ENCODE results near the gene LHX3.

LHX3 gene

DNA sequence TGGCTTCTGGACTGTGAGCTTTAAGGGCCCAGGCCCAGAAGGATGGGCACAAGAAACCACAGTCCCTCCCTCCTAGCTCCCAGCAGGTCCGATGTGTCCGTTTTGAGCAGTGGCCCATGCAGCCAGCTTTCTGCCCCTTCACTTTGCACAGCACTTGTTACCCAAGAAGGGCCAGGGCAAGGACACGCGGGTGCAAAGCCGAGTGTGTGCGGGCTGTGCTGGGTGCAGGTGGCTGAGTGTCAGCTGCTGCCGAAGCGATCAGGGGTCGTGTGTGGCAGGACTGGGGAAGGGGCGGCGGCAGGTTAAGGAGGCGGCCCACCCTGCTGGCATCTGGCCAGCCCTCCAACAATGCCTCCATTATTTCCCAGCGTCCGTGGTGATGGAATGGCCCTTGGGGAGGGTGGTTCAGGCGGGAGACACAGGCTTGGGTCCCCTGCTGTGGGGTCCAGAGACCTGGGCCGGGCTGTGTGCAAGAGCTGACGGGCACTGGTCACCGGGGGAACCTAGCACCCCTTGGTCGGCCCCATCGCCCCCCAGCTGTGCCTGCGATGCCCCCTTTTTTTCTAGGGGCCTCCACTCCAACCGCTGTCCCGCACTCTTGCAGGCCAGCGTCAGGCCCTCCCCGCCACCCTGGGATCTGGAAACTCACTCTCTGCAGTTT is 653 bp downstream of the LHX3 start:
- no peak for DNase-seq

DNA sequence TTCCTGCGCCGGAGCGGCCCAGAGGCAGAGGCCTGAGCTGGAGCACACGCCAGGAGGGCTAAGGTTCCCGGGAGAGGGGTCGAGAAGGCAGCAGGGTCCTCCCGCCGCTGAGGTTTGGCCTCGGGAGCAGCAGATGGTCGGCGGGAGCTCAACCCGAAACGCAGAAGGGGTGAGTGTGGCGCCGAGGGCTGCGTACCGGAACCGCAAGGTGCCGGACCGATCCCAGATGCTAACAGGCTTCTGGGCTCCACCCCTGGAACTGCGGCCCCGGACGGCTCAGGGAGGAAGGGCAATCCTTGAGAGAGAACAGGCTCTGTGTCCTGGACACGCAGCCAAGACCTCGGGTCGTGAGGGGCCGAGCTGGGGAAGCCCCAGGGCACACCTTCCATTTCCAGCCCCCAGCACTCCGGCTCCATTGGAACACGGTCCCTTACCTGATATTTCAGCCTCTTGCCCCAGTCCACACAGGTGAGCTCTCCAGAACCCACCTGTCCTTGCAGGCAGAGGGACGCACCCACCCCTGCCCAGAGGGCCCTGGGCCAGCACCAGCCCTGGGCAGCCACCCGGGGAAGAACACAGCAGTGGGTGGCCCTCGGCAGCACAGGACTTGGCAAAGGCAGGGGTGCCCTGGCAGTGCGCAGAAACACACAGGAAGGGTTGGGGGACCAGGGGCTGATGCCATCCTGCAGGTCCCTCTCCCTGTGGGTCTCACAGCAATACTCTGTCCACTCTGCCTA is 1.4 kb downstream of the LHX3 start:
- DNase-seq: no peak

DNA sequence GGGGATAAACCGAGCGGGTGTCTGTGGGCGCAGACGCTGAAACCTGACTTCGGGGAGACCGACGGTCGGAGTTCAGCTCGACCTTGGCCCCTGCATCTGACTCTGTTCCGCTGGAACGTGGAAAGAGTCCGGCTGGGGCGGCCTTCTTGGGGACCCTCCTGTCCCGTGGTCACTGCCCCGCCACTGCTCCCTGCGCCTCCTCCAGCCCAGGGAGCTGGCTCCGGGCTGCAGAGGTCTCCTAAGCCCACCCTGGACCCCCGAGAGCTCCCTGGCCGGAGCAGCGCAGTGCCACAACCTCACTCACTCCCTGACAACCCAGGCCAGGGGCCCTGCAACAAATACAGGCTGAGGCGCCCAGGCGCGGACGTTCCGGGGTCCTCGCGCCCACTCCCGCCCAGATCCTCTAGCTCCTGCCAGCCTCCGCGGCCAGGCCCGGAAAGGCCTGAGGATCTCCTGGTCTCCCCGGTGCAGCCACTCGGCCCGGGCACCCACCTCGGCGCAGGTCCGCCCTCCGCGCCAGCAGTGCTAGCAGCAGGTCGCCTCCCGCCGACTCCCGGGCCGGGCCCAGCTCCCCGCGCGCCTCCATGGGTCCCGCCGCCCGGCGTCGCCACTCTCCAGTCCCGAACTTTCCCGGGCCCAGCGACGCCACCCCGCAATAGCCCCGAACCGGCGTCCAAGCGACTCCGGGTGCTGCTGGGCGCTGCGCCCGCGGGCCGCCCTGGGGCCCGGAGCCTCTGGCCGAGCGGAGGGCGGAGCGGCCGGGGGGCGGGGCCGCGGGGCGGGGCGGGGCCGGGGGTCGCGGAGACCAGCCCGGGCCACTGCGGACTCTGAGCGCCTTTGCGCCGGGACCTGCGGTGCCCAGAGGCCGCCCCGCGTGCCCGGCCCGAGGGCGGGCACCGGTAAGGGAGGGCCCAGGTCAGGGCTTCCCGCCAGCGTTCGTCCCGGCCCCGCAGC is 2.2 kb downstream of the LHX3 start:
- no peak for DNase-seq

- no peak for DNase-seq
Measured at GRCh38 chr9:136201609-136202453, 3.1 kb downstream of the LHX3 start.

DNA sequence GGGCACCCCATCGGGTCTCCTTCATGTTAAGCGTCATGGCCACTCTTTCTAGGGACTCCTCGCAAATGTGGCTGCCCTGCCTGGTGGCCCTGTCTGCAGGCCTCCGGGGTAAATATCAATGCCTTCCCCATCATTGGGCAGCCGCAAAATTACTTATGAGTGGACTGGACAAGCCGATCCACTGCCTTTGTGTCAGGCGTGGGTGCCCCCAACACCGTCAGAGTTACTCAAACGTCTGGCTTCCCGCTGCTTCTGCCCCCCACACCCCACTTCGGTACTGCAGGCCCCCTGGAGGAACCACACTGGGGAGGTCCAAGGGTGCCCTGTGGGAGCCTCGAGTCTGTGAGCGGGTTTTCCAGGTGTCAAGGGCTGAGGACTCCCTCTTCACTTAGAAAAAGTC is 3.8 kb downstream of the LHX3 start:
- DNase-seq: no peak

DNA sequence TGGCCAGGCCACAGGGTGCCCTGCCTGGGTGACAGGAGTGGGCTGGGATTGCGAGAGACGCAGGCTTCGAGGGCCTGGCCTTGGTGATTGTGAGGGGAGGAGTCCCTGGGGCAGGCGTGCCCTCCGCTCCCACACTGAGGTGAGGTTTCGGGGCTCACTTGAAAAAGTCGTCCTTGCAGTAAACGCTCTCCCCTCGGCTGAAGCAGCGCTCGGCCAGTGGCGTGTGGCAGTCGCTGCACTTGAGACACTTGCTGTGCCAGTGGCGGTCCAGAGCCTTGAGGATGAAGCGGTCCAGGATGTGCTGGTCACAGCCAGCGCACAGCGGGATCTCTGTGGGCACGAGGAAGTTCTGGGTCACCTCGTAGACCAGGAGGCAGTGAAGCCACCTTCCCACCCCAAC is 4.5 kb downstream of the LHX3 start:
- DNase-seq: no peak

- DNase-seq: no peak
Measured at GRCh38 chr9:136199391-136200288, 5.3 kb downstream of the LHX3 start.

DNA sequence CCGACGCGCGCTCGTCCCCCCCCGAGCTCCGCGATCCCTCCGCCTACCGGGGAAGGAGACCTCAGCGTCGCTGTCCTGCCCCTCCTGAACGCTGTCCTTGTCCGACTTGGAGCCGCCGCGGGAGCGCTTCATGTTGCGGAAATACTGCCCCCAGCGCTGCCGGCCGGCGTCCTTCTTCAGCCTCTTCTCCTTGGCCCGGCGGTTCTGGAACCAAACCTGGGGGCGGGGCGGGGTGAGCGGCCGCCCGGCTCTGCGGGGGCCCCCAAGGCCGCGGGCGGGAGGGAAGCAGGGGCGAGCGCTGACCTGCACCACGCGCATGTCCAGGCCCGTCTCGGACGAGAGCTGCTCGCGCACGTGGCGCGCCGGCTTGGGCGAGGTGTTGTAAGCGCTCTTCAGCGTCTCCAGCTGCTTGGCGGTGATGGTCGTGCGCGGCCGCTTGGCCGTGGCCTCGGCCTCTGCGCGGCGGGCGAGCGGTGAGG is 6.3 kb downstream of the LHX3 start:
- no peak for DNase-seq

- no peak for DNase-seq
Measured at GRCh38 chr9:136197930-136198604, 6.9 kb downstream of the LHX3 start.

DNA sequence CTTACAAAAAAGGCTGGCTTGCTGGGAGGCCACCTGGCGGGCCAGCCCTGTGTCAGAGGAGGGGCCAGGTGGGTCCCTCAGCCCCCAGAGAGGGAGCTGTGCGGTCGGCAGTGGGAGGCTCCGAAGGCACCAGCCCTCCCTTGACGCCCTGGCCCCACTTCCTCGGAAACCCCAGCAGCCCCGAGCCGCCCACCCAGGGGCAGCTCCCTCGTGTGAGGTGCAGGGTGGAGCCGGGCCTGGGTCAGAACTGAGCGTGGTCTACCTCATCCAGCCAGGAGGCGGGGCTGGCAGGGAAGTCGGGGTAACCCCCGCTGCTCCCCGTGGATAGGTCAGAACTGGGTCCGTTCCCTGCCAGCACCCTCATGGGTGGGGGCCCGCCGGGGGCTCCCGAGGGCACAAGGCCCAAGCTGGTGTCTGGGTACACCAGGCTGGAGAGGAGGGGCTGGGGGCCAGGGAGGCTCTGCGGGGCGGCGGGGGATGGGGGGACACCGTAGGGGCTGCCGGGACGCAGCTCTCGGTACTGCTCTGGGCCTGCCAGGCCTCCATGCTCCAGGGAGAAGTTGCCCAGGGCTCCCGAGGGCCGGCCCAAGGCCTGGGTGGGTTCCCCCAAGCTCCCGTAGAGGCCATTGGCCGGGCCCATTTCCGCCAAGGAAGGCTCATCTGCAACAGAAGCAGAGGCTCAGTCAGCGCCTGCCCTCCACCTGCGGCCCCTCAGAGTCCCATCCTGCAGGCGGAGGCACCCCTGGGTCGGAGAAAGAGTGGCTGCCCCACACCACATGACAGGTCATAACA is 7.6 kb downstream of the LHX3 start:
- no peak for DNase-seq

GRCh38 chr9:136196404-136197083 is 8.4 kb downstream of the LHX3 start:
- no peak for DNase-seq

GRCh38 chr9:136194540-136194939 is 10.4 kb downstream of the LHX3 start:
- no peak for DNase-seq

- DNase-seq: no peak
Measured at GRCh38 chr9:136193891-136194279, 11.0 kb downstream of the LHX3 start.

DNA sequence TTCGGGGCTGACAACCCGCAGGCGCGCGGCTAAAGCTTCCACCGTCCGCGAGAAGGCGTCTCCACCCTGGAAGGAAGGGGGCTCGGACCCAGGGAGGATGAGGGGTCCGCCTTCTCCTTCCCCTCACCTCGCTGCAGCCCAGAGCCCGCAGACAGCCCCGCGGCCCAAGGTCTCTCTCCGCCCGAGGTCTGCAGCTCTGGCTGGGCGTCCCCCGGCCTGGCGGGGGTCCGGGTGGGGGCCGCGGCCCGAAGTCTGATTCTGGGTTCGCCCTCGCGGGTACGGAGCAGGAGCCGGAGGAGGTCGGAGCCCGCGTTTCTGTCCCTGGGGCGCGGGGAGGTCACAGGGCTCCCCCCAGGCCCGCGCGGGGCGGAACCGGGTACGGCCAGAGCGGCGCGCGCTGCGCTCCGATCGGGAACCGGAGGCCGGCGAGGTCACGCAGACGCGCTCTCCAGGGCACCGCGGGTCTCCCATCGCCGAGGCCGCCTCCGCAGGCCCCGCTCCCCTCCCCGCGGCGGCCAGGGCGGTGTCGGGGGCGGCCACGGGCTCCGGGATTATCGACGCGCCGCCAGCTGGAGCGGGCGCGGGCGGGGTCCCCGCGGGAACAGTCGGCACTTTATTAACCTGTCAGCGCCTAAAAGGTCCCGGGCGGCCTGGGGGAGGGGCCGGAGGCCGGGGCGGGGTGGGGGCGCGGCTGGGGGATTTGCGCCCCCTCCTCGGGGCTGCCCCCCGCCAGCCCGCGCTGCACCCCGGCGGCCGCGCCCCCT is 11.6 kb downstream of the LHX3 start:
- DNase-seq: no peak

GRCh38 chr9:136192289-136193126 is 12.4 kb downstream of the LHX3 start:
- no peak for DNase-seq

DNA sequence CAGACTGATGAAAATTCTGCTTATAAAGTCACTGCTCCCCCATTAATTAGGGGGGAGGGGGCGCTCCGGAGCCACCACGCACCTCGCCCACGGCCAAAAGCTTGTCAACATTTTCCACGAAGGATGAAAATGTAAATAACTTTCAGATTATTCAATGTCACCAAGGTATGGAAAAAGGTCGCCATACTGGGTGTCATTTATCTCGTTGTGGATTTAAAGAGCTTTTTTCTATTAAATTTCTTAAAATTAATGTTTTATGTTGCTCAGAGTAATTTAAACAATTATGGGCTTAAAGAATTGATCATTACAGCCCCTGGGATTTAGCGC is 13.0 kb downstream of the LHX3 start:
- no peak for DNase-seq

GRCh38 chr9:136191099-136191959 is 13.6 kb downstream of the LHX3 start:
- no peak for DNase-seq
